ENCODE measurements around the gene PHF1.
"Not testable (repeated sequence)": the region's sequence is repeated elsewhere in the genome, so short reads cannot be mapped to it uniquely, and the experiment has no call there.

The PHF1 gene

DNA sequence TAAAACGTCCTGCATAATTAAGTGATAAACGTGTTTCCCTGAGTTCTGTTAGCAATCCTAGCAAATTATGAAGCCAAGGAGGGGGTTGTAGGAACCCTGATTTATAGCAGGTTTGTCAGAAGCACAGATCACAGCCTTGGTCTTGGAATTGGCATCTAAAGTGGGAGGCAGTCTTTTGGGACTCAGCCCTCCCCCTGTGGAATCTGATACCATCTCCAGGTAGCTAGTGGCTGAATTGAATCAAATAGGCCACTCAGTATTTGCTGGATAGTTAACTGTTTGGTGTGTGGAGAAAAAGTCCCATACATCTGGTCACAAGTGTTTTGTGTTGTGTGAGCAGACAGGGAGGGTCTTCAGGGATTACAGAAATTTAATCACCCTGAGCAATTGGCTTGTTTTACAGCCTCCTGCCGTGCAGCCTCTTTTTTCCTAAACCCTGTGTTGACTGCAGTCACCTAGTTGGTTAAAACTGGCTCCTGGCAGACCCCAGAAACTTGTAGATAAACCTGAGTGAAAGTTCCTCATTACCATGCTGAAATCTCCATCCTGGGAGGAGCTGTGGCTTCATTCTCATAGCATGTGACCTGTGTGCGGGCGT is 38.2 kb upstream of the PHF1 start:
- H3K27me3 ChIP-seq (ENCODE audit: insufficient read depth, low read depth, severe bottlenecking): no peaks in the 10 kb centered on the region
- peak; percentile 57 for DNase-seq
- no peak overlapping the region for H3K4me3 ChIP-seq (ENCODE audit: low read depth, low read length)
- no peaks in the 10 kb centered on the region for H3K9me3 ChIP-seq (ENCODE audit: severe bottlenecking)
- H3K36me3 ChIP-seq: no peaks in the 10 kb centered on the region
- peak overlapping the region; percentile 49 for H3K27ac ChIP-seq
- TF ChIP-seq, protein P1, sequence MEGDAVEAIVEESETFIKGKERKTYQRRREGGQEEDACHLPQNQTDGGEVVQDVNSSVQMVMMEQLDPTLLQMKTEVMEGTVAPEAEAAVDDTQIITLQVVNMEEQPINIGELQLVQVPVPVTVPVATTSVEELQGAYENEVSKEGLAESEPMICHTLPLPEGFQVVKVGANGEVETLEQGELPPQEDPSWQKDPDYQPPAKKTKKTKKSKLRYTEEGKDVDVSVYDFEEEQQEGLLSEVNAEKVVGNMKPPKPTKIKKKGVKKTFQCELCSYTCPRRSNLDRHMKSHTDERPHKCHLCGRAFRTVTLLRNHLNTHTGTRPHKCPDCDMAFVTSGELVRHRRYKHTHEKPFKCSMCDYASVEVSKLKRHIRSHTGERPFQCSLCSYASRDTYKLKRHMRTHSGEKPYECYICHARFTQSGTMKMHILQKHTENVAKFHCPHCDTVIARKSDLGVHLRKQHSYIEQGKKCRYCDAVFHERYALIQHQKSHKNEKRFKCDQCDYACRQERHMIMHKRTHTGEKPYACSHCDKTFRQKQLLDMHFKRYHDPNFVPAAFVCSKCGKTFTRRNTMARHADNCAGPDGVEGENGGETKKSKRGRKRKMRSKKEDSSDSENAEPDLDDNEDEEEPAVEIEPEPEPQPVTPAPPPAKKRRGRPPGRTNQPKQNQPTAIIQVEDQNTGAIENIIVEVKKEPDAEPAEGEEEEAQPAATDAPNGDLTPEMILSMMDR (IDR thresholded peaks at IDR 0.05; ENCODE audit: low read depth, low read length): no peak

DNA sequence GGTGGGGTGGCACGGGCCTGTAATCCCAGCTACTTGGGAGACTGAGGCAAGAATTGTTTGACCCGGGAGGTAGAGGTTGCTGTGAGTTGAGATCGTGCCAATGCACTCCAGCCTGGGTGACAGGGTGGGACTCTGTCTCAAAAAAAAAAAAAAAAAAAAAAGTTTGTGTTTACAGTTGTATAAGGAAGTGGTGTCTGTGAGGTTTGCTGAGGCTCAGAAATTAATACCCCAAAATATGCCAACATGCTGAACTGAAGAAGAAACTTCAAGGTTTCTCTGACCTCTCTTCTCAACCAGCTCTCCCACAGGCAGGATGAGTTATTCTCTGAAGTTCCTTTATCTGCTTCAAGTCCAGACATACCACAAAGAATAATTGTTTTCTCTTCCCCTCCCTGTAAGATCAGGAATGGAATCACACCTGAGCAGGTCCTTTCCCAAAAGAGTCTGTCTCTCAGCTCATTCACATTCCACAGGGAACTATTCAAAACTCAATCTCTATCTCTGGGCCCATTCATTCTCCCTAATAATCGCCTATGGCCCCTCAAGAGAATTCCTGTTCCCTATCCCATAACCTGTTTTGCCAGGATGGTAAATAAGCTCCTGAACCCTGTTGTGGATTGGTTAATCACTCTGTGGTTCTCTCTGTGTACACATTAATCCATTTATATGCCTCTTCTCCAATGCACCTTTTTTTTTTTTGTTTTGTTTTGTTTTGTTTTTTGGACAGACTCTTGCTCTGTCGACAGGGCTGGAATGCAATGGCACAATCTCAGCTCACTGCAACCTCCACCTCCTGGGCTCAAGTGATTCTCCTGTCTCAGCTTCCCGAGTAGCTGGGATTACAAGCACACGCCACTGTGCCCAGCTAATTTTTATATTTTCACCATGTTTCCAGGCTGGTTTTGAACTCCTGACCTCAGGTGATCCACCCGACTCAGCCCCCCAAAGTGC is 36.6 kb upstream of the PHF1 start:
- Histone ChIP-seq H3K27me3 (ENCODE audit: insufficient read depth, low read depth, severe bottlenecking) (no peaks in the 10 kb centered on the region), H3K4me3 (ENCODE audit: low read depth, low read length) (no peak overlapping the region), H3K27ac (peak overlapping the region; percentile 4), H3K36me3 (no peaks in the 10 kb centered on the region), H3K9me3 (ENCODE audit: severe bottlenecking) (no peaks in the 10 kb centered on the region)
- DNase-seq: no peak
- TF ChIP-seq, protein P1 (IDR thresholded peaks at IDR 0.05; ENCODE audit: low read depth, low read length): no peak

DNA sequence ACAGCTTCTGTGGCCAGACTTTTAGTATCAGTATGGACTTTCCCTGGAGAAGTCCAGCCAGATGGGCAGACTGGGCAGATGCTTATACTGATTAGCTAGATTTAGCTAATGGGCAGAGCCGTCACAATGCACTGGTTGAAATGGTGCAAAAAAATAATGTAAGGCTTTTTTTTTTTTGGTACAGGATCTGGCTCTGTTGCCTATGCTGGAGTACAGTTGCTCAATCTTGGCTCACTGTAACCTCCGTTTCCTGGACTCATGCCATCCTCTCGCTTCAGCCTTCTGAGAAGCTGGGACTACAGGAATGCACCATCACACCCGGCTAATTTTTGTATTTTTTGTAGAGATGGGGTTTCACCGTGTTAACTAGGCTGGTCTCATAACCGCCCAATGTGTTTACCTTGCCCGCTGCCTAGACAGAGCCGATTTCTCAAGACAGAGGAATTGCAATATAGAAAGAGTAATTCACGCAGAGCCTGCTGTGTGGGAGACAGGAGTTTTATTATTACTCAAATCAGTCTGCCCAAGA is 35.6 kb upstream of the PHF1 start:
- no peaks in the 10 kb centered on the region for H3K27me3 ChIP-seq (ENCODE audit: insufficient read depth, low read depth, severe bottlenecking)
- no peak for DNase-seq
- H3K27ac ChIP-seq: peak overlapping the region; percentile 28
- no peak overlapping the region for H3K4me3 ChIP-seq (ENCODE audit: low read depth, low read length)
- TF ChIP-seq, protein P1 (IDR thresholded peaks at IDR 0.05; ENCODE audit: low read depth, low read length): no peak
- H3K9me3 ChIP-seq (ENCODE audit: severe bottlenecking): no peaks in the 10 kb centered on the region
- no peaks in the 10 kb centered on the region for H3K36me3 ChIP-seq

DNA sequence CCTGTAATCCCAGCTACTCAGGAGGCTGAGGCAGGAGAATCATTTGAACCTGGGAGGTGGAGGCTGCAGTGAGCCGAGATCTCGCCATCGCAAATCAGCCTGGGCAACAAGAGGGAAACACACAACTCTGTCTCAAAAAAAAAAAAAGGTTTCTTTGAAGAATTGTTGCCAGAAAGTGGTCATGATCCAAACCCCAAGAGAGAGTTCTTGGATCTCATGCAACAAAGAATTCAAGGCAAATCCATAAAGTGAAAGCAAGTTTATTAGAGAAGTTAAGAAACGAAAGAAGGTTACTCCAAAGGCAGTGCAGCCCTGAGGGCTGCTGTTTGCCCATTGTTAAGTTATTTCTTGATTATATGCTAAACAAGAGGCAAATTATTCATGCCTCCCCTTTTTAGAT is 33.6 kb upstream of the PHF1 start:
- TF ChIP-seq, protein P1 (IDR thresholded peaks at IDR 0.05; ENCODE audit: low read depth, low read length): no peak
- no peak for DNase-seq
- no peak overlapping the region for H3K4me3 ChIP-seq (ENCODE audit: low read depth, low read length)
- no peaks in the 10 kb centered on the region for H3K9me3 ChIP-seq (ENCODE audit: severe bottlenecking)
- H3K36me3 ChIP-seq: no peaks in the 10 kb centered on the region
- no peaks in the 10 kb centered on the region for H3K27me3 ChIP-seq (ENCODE audit: insufficient read depth, low read depth, severe bottlenecking)
- no peak overlapping the region for H3K27ac ChIP-seq

DNA sequence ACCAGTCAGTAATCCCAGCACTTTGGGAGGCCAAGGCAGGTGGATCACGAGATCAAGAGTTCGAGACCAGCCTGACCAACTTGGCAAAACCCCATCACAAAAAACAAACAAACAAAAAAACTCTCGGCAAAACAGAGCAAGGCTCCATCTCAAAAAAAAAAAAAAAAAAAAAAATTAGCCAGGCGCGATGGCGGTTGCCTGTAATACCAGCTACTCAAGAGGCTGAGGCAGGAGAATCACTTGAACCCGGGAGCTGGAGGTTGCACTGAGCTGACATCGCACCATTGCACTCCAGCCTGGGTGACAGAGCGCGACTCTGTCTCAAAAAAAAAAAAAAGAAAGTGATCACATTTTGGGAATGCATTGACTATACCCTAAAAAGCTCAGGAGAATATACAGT is 31.6 kb upstream of the PHF1 start:
- not testable (repeated sequence) for H3K4me3 ChIP-seq (ENCODE audit: low read depth, low read length); H3K36me3 ChIP-seq; H3K27ac ChIP-seq; H3K9me3 ChIP-seq (ENCODE audit: severe bottlenecking); H3K27me3 ChIP-seq (ENCODE audit: insufficient read depth, low read depth, severe bottlenecking); DNase-seq

DNA sequence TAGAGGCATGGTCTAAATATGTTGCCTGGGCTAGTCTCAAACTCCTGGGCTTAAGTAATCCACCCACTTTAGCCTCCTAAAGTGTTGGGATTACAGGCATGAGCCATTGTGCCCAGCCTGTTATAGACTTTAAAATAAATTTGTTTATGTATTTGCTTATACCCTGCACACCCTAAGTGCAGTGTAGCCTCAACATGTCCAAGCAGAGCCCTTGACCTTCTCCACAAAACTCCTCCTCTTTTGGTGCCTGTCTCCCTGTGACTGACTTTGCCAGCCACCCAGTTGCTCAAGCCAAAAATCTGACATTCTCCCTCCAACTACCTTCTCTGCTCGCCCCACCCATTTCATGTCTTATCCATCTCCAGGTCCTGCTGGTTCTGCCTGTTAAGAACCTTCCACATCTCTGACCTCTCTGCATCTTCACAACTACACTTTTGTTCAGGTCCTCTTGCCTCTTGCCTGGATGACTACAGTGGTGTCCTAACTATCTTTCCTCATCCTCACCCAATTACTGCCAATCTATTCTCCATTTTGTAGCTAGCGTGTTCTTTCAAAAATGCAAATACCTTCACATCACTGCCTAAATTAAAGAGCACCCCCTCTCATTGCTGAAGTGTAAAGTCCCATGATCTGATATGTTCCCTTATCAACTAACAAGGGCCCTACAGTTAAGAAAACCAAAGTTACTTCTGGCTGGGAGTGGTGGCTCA is 30.4 kb upstream of the PHF1 start:
- H3K4me3 ChIP-seq (ENCODE audit: low read depth, low read length): no peak overlapping the region
- no peaks in the 10 kb centered on the region for H3K36me3 ChIP-seq
- no peak overlapping the region for H3K27ac ChIP-seq
- TF ChIP-seq, protein P1 (IDR thresholded peaks at IDR 0.05; ENCODE audit: low read depth, low read length): no peak
- no peaks in the 10 kb centered on the region for H3K9me3 ChIP-seq (ENCODE audit: severe bottlenecking)
- DNase-seq: no peak
- H3K27me3 ChIP-seq (ENCODE audit: insufficient read depth, low read depth, severe bottlenecking): no peaks in the 10 kb centered on the region

Data from WERI-Rb-1 (cell line).